Activated naive CD8-positive, alpha-beta T cell (primary cell): ENCODE results near the gene RAB6B.
"Not testable (repeated sequence)": the region's sequence is repeated elsewhere in the genome, so short reads cannot be mapped to it uniquely, and the experiment has no call there.

Source experiments
- H3K27ac Mint-ChIP-seq: one replicate; pipeline ENCODE4 v1.8.0; 2021; ENCODE audit warnings: mixed read lengths
- H3K27me3 Mint-ChIP-seq: one replicate; pipeline ENCODE4 v1.8.0; 2021; ENCODE audit warnings: mixed read lengths
- H3K36me3 Mint-ChIP-seq: one replicate; pipeline ENCODE4 v1.8.0; 2021; ENCODE audit warnings: mixed read lengths
- H3K4me1 Mint-ChIP-seq: one replicate; pipeline ENCODE4 v1.8.0; 2021; ENCODE audit warnings: low read depth, mixed read lengths
- H3K4me3 Mint-ChIP-seq: one replicate; pipeline ENCODE4 v1.8.0; 2021; ENCODE audit warnings: mild to moderate bottlenecking, mixed read lengths
- H3K9me3 Mint-ChIP-seq: one replicate; pipeline ENCODE4 v1.8.0; 2021; ENCODE audit warnings: low read depth, mixed read lengths

The RAB6B gene

GRCh38 chr3:133788024-133788423 lies 107.7 kb downstream of the RAB6B start:
- peaks cover 8% of the 10 kb centered on the region for H3K27me3 Mint-ChIP-seq
- H3K27ac Mint-ChIP-seq = no peak overlapping the region
- no peaks in the 10 kb centered on the region for H3K4me1 Mint-ChIP-seq
- peaks cover 6% of the 10 kb centered on the region for H3K36me3 Mint-ChIP-seq
- no peak overlapping the region for H3K4me3 Mint-ChIP-seq
- peaks cover 15% of the 10 kb centered on the region for H3K9me3 Mint-ChIP-seq

- Mint-ChIP-seq H3K4me1 (no peaks in the 10 kb centered on the region), H3K4me3 (no peak overlapping the region), H3K9me3 (no peaks in the 10 kb centered on the region), H3K27me3 (peaks cover 12% of the 10 kb centered on the region), H3K36me3 (no peaks in the 10 kb centered on the region), H3K27ac (no peak overlapping the region)
Measured at GRCh38 chr3:133783762-133784161, 111.9 kb downstream of the RAB6B start.

- no peaks in the 10 kb centered on the region for H3K9me3 Mint-ChIP-seq
- no peaks in the 10 kb centered on the region for H3K4me1 Mint-ChIP-seq
- peaks cover 7% of the 10 kb centered on the region for H3K27me3 Mint-ChIP-seq
- no peak overlapping the region for H3K4me3 Mint-ChIP-seq
- H3K27ac Mint-ChIP-seq = no peak overlapping the region
- no peaks in the 10 kb centered on the region for H3K36me3 Mint-ChIP-seq
Measured at GRCh38 chr3:133782454-133782853, 113.2 kb downstream of the RAB6B start.

DNA sequence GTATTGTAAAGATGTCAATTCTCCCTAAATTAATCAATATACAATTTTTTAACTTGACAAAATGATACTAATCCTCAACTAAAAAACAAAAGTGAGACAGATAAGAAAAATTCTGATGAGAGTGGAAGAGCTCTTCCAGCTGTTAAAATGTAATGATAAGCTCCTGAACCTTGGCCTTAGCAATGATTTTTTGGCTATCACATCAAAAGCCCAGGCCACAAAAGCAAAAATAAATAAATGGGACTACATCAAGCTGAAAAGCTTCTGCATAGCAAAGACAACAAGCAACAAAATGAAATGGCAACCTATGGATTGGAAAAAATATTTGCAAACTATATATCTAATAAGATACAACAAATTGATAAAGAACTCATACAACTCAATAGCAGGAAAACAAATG lies 114.1 kb downstream of the RAB6B start:
- H3K36me3 Mint-ChIP-seq = no peaks in the 10 kb centered on the region
- H3K9me3 Mint-ChIP-seq = no peaks in the 10 kb centered on the region
- peaks cover 8% of the 10 kb centered on the region for H3K27me3 Mint-ChIP-seq
- H3K4me1 Mint-ChIP-seq = no peaks in the 10 kb centered on the region
- H3K27ac Mint-ChIP-seq = no peak overlapping the region
- no peak overlapping the region for H3K4me3 Mint-ChIP-seq

DNA sequence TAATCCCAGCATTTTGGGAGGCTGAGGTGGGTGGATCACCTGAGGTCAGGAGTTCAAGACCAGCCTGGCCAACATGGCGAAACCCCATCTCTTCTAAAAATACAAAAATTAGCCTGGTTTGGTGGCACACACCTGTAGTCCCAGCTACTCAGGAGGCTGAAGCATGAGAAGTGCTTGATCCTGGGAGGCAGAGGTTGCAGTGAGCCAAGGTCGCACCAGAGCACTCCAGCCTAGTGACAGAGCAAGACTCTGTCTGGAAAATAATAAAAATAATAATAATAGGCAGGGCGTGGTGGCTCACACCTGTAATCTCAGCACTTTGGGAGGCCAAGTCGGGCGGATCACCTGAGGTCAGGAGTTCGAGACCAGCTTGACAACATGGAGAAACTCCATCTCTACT lies 114.9 kb downstream of the RAB6B start:
- not testable (repeated sequence) for H3K9me3 Mint-ChIP-seq, H3K4me3 Mint-ChIP-seq, H3K36me3 Mint-ChIP-seq, H3K27ac Mint-ChIP-seq, H3K27me3 Mint-ChIP-seq, H3K4me1 Mint-ChIP-seq

GRCh38 chr3:133779626-133780203 lies 116.0 kb downstream of the RAB6B start:
- no peak overlapping the region for H3K27ac Mint-ChIP-seq
- no peaks in the 10 kb centered on the region for H3K4me1 Mint-ChIP-seq
- no peaks in the 10 kb centered on the region for H3K9me3 Mint-ChIP-seq
- no peaks in the 10 kb centered on the region for H3K36me3 Mint-ChIP-seq
- H3K27me3 Mint-ChIP-seq = peaks cover 12% of the 10 kb centered on the region
- no peak overlapping the region for H3K4me3 Mint-ChIP-seq

GRCh38 chr3:133777807-133778568 lies 117.7 kb downstream of the RAB6B start:
- Mint-ChIP-seq H3K27me3 (peaks cover 10% of the 10 kb centered on the region), H3K36me3 (no peaks in the 10 kb centered on the region), H3K27ac (no peak overlapping the region), H3K9me3 (no peaks in the 10 kb centered on the region), H3K4me1 (no peaks in the 10 kb centered on the region), H3K4me3 (no peak overlapping the region)

DNA sequence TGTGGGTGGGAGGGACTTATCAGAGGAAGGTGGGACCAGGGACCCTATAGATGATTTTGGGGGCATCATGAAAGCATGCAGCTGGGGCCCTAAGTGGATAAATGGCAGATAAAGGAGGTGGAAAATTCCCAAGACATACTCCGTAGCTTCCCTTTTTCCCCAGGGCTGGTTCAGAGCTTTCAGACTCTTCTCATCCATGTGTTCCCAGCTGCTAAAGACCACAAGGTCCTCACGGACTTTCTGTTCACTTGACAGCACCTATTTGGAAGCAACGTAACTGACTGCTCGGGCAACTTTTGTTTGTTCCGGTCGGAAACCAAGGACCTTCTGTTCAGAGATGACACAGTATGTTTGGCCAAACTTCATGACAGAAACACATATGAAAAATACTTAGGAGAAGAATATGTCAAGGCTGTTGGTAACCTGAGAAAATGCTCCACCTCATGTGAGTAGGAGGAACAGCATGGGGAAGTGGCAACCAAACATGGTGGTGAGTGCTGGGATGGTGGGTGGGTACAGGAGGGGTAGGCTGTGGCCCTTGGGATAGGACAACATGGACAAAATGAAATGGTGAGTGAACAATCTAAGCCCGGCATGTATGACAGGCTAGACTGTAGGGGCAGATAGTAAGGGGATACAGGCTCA lies 118.8 kb downstream of the RAB6B start:
- H3K4me3 Mint-ChIP-seq = no peak overlapping the region
- H3K4me1 Mint-ChIP-seq = no peaks in the 10 kb centered on the region
- peaks cover 10% of the 10 kb centered on the region for H3K27me3 Mint-ChIP-seq
- H3K27ac Mint-ChIP-seq = no peak overlapping the region
- H3K36me3 Mint-ChIP-seq = no peaks in the 10 kb centered on the region
- H3K9me3 Mint-ChIP-seq = no peaks in the 10 kb centered on the region

DNA sequence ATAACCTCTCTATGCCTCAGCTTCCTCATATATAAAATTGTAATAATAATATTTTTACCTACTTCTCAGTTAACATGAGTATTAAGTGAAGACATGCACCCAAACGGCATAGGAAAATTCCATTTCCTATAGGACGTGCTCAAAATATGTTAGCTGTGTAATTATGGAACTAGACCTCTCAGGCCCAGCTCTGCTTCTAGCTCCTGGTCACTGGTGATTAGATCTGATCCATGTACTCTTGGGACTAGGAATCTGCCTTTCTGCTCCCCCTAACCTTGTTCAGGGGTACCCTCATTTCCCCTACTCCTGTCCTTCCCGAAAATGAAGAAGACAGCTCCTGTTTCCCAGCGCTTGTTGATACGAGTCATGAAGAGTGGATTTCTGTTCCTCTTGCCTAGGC lies 119.8 kb downstream of the RAB6B start:
- Mint-ChIP-seq H3K4me1 (no peaks in the 10 kb centered on the region), H3K27ac (no peak overlapping the region), H3K4me3 (no peak overlapping the region), H3K36me3 (no peaks in the 10 kb centered on the region), H3K9me3 (no peaks in the 10 kb centered on the region), H3K27me3 (peaks cover 9% of the 10 kb centered on the region)

DNA sequence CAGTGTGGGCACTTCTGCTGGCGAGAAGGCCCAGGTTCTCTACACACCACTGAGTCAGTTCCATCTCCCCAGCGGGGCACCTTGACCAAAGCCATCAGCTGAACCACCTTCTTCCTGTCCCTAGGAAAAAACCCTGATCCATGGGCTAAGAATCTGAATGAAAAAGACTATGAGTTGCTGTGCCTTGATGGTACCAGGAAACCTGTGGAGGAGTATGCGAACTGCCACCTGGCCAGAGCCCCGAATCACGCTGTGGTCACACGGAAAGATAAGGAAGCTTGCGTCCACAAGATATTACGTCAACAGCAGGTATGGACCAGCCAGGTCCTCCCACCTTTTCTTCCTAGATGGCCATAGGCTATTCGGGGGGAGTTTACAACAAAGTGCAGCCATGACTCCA lies 120.4 kb downstream of the RAB6B start:
- H3K27ac Mint-ChIP-seq = no peak overlapping the region
- H3K4me3 Mint-ChIP-seq = no peak overlapping the region
- H3K9me3 Mint-ChIP-seq = no peaks in the 10 kb centered on the region
- H3K27me3 Mint-ChIP-seq = peaks cover 9% of the 10 kb centered on the region
- H3K36me3 Mint-ChIP-seq = no peaks in the 10 kb centered on the region
- no peaks in the 10 kb centered on the region for H3K4me1 Mint-ChIP-seq
